Stimulated activated CD8-positive, alpha-beta memory T cell treated with anti-CD3 and anti-CD28 coated beads, Interleukin-4, amount 100 ng/mL, for 1 hour (primary cell): ENCODE measurements around the gene CFAP61.
"Not testable (repeated sequence)": the region's sequence is repeated elsewhere in the genome, so short reads cannot be mapped to it uniquely, and the experiment has no call there.

Experiments used
- DNase-seq, 2 donors: peaks; one replicate each; pipeline ENCODE4 v3.0.0-alpha.2; 2020; ENCODE audit warnings: low read depth in 2 of 2, low spot score in 1 of 2

Gene CFAP61

GRCh38 chr20:20052074-20052970 lies at the start of gene CFAP61, which contains the start of gene CRNKL1:
Gene CFAP61, plus strand, starts transcription at chr20:20052532. Its CDS starts 4,122 bp downstream, at chr20:20056654.
Gene CRNKL1, minus strand, starts transcription at chr20:20052466. Its CDS starts 124 bp downstream, at chr20:20052342.
- DNase-seq, result peak; percentile 95 to 97

- no peak for DNase-seq
These were observed 49.0 kb upstream of the CFAP61 start for GRCh38 chr20:20003031-20003954.

- DNase-seq, result not testable (repeated sequence)
These were observed 48.4 kb upstream of the CFAP61 start for GRCh38 chr20:20003955-20004322.

- no peak for DNase-seq
These were observed 47.0 kb upstream of the CFAP61 start for GRCh38 chr20:20005342-20005741.

GRCh38 chr20:20009784-20010253 lies 42.5 kb upstream of the CFAP61 start:
- no peak for DNase-seq

- no peak for DNase-seq
These were observed 41.5 kb upstream of the CFAP61 start for GRCh38 chr20:20010639-20011500.

- DNase-seq, result no peak
These were observed 39.8 kb upstream of the CFAP61 start for GRCh38 chr20:20012541-20012940.

GRCh38 chr20:20014659-20015058 lies 37.7 kb upstream of the CFAP61 start:
- no peak for DNase-seq

- DNase-seq, result peak; percentile 73 to 83
These were observed 35.1 kb upstream of the CFAP61 start, which contains the start of gene NAA20 for GRCh38 chr20:20017001-20017843. Gene NAA20, plus strand, starts transcription at chr20:20017362. Its CDS starts 35 bp downstream, at chr20:20017397.

GRCh38 chr20:20017844-20018185 lies 34.5 kb upstream of the CFAP61 start:
- DNase-seq, result no peak

GRCh38 chr20:20018366-20018765 lies 34.0 kb upstream of the CFAP61 start:
- no peak for DNase-seq

- DNase-seq, result no peak
These were observed 33.2 kb upstream of the CFAP61 start for GRCh38 chr20:20019123-20019522.

GRCh38 chr20:20020908-20021307 lies 31.4 kb upstream of the CFAP61 start:
- DNase-seq, result no peak

- no peak for DNase-seq
These were observed 30.5 kb upstream of the CFAP61 start for GRCh38 chr20:20021835-20022234.

GRCh38 chr20:20022498-20022897 lies 29.8 kb upstream of the CFAP61 start:
- DNase-seq, result no peak

GRCh38 chr20:20023395-20023794 lies 28.9 kb upstream of the CFAP61 start:
- no peak for DNase-seq

- DNase-seq, result no peak
These were observed 27.4 kb upstream of the CFAP61 start for GRCh38 chr20:20024942-20025341.

- DNase-seq, result no peak
These were observed 25.0 kb upstream of the CFAP61 start for GRCh38 chr20:20027284-20027683.

- DNase-seq, result no peak
These were observed 20.5 kb upstream of the CFAP61 start for GRCh38 chr20:20031790-20032189.

GRCh38 chr20:20034486-20034885 lies 17.8 kb upstream of the CFAP61 start:
- no peak for DNase-seq
